Measurements from ENCODE around the gene FBXO24. TPM values are rescaled to one million over a fixed set of nuclear protein-coding genes. Genes with fewer than 3 reads are reported as not detected.

Gene FBXO24
- total RNA-seq, 2 donors from 2014 or later: 1.8 to 5.3 TPM

DNA sequence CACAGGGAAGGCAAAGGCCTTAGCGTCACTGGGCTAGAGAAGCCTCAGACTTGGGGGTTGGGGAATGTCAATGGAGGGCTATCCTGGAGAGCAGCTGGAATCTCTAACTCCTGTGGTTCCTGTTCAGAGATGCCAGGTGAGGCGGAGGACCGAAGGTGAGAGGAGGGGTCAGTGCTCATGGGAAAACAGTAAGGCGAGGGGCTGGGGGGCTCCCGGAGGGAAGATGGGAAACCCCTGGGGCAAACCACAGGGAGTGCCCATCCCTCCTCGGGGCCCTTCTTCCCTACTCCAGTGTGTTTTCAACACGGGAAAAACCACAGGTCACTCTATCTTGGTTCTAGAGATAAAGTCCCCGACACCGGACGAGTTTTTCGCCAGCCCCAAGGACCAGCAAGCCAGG lies 3.5 kb upstream of the FBXO24 start:
- intact Hi-C loops (cut with DNase I): no loop called here
- WGBS, 2 donors: 24% methylated on average over 11 of the region's 11 CpGs
- Histone ChIP-seq H3K36me3 (replicated peaks in 1 of 2; ENCODE audit: insufficient read depth in 1 of 2, low read depth in 2 of 2) (peaks cover 17 to 18% of the 10 kb centered on the region in 2 donors), H3K27ac (peak overlapping the region; percentile 56 to 100 (median 98)), H3K4me1 (peaks cover 48% of the 10 kb centered on the region), H3K27me3 (no peaks in the 10 kb centered on the region), H3K4me3 (no peak overlapping the region), H3K9me3 (no peaks in the 10 kb centered on the region)
- TF ChIP-seq POLR2A (IDR thresholded peaks at IDR 0.05): no peak
- TF ChIP-seq, protein P1, sequence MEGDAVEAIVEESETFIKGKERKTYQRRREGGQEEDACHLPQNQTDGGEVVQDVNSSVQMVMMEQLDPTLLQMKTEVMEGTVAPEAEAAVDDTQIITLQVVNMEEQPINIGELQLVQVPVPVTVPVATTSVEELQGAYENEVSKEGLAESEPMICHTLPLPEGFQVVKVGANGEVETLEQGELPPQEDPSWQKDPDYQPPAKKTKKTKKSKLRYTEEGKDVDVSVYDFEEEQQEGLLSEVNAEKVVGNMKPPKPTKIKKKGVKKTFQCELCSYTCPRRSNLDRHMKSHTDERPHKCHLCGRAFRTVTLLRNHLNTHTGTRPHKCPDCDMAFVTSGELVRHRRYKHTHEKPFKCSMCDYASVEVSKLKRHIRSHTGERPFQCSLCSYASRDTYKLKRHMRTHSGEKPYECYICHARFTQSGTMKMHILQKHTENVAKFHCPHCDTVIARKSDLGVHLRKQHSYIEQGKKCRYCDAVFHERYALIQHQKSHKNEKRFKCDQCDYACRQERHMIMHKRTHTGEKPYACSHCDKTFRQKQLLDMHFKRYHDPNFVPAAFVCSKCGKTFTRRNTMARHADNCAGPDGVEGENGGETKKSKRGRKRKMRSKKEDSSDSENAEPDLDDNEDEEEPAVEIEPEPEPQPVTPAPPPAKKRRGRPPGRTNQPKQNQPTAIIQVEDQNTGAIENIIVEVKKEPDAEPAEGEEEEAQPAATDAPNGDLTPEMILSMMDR (IDR thresholded peaks at IDR 0.05): no peak
- no peak for DNase-seq
- ATAC-seq: no peak

DNA sequence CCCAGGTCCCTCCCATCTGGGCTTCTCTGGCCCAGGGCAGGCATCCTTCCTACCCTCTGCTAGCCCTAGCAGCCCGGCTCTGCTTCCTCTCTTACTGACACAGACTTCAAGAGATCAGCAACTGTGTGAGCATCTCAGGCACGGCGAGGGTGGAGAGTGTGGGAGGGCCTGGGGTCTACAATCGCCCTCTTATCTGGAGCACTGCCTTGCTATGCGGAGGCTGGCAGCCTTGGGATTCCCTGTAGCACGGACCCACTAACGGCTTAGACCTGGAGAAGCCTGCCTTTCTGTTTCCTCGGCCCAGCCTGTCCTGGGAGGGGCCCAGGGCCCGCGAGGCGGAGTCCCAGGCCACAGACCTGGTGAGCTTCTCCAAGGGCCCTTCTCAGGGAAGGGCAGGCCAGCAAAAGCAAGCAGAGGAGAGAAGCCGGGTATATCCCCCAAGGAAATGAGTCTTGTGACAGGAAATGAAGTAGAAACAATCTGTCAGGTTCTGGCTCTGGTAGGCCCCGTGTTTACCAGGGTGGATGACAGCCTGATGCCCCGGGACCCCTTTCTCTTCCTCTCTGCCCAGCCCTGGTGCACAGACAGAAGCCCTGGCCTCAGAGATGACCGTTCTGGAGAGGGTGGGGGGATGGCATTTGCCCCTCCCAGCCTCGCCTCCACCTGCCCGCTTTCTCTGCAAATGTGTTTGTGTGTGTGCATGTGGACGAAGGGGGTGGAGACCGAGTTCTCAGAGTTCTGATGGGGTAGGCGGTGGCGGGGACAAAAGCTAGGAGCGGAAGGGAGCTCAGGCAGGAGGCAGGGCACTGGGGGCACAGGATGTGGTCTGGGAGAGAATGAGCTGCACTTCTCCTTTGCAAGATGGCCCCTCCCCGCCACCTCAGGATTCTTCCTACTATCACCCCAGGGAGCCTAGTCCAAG lies 2.7 kb upstream of the FBXO24 start:
- 27 to 43% methylated on average over 19 to 23 of the region's 23 CpGs for WGBS, 2 donors
- Histone ChIP-seq H3K4me1 (peaks cover 48% of the 10 kb centered on the region), H3K27me3 (no peaks in the 10 kb centered on the region), H3K9me3 (no peaks in the 10 kb centered on the region), H3K4me3 (no peak overlapping the region), H3K27ac (peak overlapping the region; percentile 56 to 100 (median 98)), H3K36me3 (replicated peaks in 1 of 2; ENCODE audit: insufficient read depth in 1 of 2, low read depth in 2 of 2) (peaks cover 9 to 10% of the 10 kb centered on the region in 2 donors)
- intact Hi-C loops (cut with DNase I): no loop called here
- TF ChIP-seq, protein P1 (IDR thresholded peaks at IDR 0.05): no peak
- no peak for TF ChIP-seq POLR2A (IDR thresholded peaks at IDR 0.05)
- no peak for ATAC-seq
- DNase-seq: peak in 3 of 4 donors; percentile 39 to 73 (median 47)

DNA sequence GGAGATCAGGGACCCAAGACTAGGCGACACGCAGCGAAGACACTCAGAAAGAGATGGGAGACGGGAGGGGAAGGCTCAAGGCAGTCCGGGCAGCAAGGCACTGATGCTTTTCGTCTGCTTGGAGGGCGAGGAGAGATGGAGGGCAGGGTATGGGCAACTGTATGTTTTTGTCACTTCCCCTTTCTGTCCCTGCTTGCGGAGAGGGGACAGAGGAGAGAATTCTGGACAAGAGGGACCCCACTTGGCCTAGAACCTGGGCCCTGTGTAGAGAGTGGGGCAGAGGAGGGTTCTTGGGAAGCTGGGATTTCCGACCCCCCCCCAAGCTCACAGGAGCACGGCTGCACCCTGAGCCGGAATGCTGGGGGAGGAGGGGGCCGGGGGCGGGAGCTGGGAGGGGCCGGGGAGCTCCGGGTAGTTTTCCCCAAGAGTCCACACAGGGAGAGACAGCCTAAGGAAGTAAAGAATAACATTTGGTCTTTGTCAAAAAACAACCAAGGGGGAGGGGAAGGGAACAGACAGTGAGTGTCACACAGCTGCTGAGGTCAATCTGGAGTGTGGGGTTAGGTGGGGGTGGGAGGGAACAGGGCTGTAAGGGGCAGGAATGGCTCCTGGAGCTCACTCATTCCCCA lies 2.0 kb upstream of the FBXO24 start:
- Histone ChIP-seq H3K27ac (peak overlapping the region; percentile 98 to 100 (median 99)), H3K27me3 (no peaks in the 10 kb centered on the region), H3K4me1 (peaks cover 48% of the 10 kb centered on the region), H3K4me3 (peak overlapping the region in 1 of 2 donors; percentile 84), H3K9me3 (no peaks in the 10 kb centered on the region), H3K36me3 (replicated peaks in 1 of 2; ENCODE audit: insufficient read depth in 1 of 2, low read depth in 2 of 2) (peaks cover 6 to 8% of the 10 kb centered on the region in 2 donors)
- ATAC-seq: no peak
- TF ChIP-seq POLR2A (IDR thresholded peaks at IDR 0.05): no peak
- TF ChIP-seq, protein P1 (IDR thresholded peaks at IDR 0.05): no peak
- intact Hi-C loops (cut with DNase I): no loop called here
- WGBS, 2 donors: 36 to 42% methylated on average over 14 of the region's 15 CpGs
- DNase-seq: no peak

DNA sequence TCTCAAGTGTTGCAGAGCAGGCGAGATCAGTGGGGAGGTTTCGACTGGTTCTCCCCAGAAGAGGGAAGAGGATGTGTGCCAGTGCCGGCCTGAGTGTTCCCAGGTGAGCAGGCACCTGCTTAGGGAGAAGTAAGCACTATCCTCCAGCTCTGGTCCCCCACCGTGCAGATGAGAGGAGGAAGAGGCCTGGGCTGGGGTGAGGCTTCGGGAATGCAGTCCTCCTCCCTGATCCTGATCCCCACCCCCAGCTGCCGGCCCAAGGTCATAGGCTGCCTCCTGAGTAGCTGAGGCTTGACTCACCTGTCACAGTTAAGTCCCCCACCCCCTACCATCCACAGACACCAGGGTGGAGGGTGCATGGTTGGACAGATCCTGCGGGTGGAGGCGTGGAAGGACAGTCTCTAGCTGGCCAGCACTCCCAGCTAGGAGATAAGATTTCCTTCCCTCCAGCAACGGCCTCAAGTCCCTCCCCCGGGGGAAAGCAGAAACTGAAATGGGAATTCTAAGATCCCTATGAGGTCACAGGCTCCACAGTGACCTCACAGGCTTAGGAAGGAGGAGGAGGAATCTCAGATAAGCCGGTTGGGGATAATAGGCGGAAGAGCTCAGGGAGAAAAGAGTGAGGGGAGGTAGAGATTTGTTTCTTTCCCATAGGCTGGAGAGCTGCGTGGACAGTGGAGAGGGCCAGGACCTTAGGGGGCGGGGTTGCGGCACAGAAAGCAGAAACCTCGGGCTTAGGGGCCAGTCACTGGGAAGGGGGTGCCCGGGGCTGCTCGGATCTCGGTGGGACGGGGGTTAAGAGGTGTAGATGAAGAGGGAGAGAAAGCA lies 1.2 kb upstream of the FBXO24 start:
- TF ChIP-seq, protein P1 (IDR thresholded peaks at IDR 0.05): no peak
- TF ChIP-seq POLR2A (IDR thresholded peaks at IDR 0.05): peak in 1 of 3 donors; percentile 18
- intact Hi-C loops (cut with DNase I): no loop called here
- Histone ChIP-seq H3K4me3 (peak overlapping the region; percentile 38 to 84), H3K4me1 (peaks cover 48% of the 10 kb centered on the region), H3K36me3 (replicated peaks in 1 of 2; ENCODE audit: insufficient read depth in 1 of 2, low read depth in 2 of 2) (peaks cover 2 to 4% of the 10 kb centered on the region in 2 donors), H3K27me3 (no peaks in the 10 kb centered on the region), H3K27ac (peak overlapping the region; percentile 98 to 100 (median 99)), H3K9me3 (no peaks in the 10 kb centered on the region)
- peak; percentile 67 to 79 (median 74) for DNase-seq
- ATAC-seq: no peak
- 0 to 3% methylated on average over 17 to 20 of the region's 20 CpGs for WGBS, 2 donors

All from body of pancreas (tissue), 4 donors.